WI38 (cell line): Measurements from ENCODE around the gene DEDD.
A peak's percentile ranks its signal among the peaks of the same experiment; 100 is the strongest.

Source experiments
- H3K4me3 ChIP-seq: 2 replicates; pipeline ENCODE4 v1.5.1; 2011; ENCODE audit warnings: low read depth, mild to moderate bottlenecking, control low read depth, low read length
- TF ChIP-seq, protein P1 (sequence below): IDR thresholded peaks from 2 replicates; pipeline ENCODE4 v1.5.1; 2012; ENCODE audit warnings: low read depth, mild to moderate bottlenecking, control low read depth, low read length

DEDD gene

DNA sequence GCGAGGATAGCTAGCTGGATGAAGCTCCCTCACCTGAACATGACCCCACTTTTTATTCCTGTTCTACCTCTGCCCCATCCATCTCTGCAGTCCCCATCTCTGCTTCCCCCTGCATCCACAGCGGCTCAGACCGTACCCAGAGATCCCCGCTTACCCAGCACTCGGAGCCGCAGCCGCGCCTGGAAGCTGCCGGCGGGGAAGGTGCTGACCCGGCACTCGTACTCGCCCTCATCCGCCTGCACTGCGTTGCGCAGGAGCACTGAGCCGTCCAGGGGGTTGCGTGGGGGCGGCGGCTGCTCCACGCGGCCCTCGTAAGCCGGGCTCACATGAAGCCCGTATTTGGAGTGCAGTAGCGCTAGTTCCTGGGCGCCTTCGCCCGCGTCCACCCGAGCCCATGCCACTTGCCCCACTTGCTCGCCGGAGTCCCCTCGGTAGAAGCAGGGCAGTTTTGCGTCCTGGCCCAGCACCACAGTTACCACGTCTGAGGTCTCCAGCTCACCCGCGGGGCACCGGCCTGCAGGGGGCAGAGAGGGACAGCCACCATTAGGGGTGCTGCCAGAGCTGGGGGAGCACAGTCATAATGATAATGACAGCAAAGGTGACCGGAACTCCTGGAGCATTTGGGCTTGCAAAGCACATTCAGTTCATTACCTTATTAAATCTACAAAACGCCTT is 52.9 kb downstream of the DEDD start:
- TF ChIP-seq, protein P1, sequence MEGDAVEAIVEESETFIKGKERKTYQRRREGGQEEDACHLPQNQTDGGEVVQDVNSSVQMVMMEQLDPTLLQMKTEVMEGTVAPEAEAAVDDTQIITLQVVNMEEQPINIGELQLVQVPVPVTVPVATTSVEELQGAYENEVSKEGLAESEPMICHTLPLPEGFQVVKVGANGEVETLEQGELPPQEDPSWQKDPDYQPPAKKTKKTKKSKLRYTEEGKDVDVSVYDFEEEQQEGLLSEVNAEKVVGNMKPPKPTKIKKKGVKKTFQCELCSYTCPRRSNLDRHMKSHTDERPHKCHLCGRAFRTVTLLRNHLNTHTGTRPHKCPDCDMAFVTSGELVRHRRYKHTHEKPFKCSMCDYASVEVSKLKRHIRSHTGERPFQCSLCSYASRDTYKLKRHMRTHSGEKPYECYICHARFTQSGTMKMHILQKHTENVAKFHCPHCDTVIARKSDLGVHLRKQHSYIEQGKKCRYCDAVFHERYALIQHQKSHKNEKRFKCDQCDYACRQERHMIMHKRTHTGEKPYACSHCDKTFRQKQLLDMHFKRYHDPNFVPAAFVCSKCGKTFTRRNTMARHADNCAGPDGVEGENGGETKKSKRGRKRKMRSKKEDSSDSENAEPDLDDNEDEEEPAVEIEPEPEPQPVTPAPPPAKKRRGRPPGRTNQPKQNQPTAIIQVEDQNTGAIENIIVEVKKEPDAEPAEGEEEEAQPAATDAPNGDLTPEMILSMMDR = no peak
- no peak overlapping the region for H3K4me3 ChIP-seq

DNA sequence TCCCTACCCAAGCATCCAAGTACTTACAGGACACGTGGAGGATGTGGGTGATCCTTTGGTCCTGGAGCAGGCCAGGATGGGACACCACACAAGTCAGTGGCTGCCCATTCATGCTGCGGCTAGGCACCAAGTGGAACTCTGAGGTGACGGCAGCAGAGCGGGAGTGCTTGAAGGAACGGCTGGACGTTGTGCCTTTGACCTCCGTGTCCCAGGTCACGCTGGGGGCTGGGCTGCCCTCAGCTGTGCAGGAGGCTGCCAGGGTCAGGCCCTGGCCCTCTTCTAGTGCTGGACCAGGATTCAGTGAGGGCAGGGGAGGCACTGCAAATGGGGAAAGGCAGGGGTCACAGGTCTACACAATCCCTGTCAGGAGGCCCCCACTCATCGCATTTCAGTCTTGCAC is 55.0 kb downstream of the DEDD start:
- H3K4me3 ChIP-seq = no peak overlapping the region
- TF ChIP-seq, protein P1 = no peak

DNA sequence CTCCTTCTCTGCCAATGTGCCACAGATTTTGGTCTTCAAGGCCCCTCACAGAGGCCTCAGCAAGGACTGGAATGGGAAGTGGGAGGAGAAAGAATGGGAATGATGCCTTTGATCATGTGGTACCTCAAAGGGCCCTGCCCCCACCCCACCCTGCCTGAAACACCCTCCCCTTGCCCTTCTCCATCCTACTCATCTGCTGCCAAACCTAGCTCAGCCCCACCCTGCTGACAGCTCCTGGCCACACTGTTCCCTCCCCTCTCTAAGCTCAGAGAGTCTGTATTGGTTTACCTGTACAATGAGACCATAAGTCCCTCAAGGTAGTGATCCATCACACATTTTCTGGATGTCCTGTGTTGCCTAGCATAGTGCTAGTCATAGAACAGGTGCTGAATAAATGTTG is 56.1 kb downstream of the DEDD start:
- TF ChIP-seq, protein P1 = no peak
- H3K4me3 ChIP-seq = no peak overlapping the region

DNA sequence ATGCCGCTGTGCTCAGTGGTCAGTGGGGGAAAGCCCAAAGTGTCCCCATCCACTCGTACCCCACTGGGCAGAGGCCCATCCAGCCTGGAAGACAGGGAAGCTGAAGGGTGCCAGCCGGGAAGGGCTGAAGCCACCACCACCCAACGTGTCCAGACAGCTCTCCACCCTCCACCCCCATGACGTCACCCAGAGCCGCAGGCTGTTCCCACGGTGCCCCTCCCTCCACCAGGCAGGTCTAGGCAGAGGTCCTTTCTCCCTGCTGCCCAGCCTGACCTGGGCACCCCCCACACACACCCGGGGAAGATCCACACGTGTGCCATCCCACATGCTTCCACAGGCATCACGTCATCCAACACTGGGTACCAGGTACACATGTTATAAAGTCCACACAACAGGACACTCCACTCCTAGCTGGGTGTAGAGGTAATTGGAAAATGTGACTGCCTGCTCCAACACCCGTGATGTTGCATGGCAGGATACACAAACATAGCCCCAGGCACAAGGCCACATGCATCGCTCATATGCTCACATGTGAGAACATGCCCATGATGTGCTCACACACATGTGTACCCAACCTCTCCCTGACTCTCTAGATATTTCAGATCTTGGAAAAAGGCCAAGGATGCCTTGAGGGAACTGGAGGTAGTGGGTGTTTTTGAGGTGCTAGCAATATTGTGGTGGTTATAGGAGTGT is 57.6 kb downstream of the DEDD start:
- TF ChIP-seq, protein P1 = no peak

DNA sequence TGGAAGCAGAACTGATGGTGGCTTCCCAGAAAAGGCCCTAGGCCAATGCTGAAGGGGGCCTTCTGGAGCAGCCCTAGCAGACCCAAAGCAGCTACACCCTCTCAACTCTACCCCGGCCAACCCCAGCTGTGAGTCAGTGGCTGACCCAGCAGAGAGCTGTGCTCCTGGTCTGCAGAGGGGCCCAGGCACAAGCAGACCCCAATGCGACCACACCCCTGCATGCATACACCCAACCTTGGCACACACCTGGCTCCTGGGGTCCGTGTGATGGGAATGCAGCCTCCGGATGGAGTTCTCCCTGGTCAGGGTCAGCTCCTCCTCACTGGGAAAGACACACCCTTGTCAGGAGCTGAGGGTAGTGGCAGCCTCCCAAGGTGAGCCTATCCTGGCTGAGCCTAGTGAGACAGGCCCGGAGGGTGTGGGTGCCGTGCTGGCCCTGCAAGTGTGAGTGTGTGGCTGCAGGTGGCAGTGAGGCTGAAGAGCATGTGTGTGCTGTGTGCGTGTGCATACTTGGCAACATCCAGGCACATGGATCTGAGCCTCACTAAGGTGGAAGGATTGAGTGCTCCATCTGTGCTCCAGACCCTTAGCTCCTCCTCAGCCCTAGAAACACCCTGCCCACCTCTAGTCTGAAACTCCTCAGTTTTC is 58.9 kb downstream of the DEDD start:
- TF ChIP-seq, protein P1 = no peak
- H3K4me3 ChIP-seq = no peak overlapping the region

More for the DNA sequence above, 57.6 kb downstream of the DEDD start:
- no peak overlapping the region for H3K4me3 ChIP-seq

DNA sequence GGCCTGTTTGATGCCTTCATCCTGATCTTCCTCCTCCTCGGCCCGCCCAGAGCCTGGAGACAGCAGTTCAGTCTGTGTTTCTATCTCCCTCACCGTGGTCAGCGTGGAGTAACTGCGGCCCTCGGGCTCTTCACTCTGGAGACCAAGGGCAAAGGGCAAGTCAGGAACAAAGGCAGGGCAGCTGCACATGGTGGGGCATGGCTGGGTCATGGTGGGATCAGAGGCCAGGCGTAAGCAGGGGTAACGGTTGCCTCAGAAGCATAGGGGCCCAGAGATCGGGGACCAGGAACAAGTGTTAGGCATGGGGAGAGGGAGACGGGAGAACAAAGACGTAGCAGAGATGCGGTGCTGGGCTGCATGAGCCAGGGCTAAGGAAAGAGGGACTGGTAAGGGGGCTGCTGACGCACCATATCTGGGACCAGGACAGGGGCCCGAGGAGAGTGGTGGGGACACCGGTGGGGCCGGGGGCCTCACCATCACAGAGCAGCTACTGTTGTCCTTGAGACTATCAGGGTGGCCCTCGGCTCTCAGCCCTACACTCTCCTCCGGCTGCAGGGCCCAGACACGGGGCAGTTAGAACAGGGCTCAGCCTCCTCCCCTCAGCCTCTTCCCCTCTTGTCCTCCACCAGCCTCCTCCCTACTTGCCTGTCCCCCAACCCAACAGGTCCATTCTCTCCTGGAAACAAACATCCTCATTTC is 59.6 kb downstream of the DEDD start:
- TF ChIP-seq, protein P1 = no peak
- H3K4me3 ChIP-seq = no peak overlapping the region

DNA sequence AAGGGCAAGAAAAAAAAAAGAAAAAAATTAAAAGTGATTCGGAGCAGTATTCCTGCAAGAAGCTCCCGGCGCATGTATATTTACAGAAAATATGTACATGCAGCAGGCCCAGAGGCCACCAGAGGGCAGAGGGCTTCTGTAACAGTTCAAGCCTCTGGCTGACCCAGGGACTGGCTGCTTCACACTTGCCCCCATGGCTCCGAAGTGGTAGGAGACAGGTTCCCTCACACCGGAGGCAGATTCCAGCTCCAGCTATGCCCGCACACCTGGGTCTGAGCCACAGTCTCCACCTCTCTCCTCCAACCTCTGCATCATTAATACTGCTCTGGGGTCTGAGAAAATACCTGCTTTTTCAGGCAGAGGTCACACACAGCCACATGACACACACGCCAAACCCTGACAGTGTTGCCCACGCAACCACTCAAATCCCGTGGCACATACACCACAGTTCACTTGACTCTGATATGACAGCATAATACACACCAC is 60.5 kb downstream of the DEDD start:
- H3K4me3 ChIP-seq = no peak overlapping the region

More for the DNA sequence above, 60.5 kb downstream of the DEDD start:
- TF ChIP-seq, protein P1 = peak; percentile 48
